Glomerular endothelial cell (primary cell): ENCODE results near the gene ZMAT5. TPM values are rescaled to one million over a fixed set of nuclear protein-coding genes. Genes with fewer than 3 reads are reported as not detected.

Experiments used
- DNase-seq: peaks from one replicate; pipeline ENCODE4 v3.0.0-alpha.2; 2011; ENCODE audit warnings: low read depth, low spot score; ENCODE audit errors: extremely low read depth
- total RNA-seq: library from RNA; depleted of rRNA; stranded (reverse); fragments of >200 nt; gene quantifications from 2 replicates; pipeline ENCODE4 v1.2.3, GENCODE V29; 2015

The ZMAT5 gene
- total RNA-seq, 1 donor from 2014 or later: 31.7 TPM

DNA sequence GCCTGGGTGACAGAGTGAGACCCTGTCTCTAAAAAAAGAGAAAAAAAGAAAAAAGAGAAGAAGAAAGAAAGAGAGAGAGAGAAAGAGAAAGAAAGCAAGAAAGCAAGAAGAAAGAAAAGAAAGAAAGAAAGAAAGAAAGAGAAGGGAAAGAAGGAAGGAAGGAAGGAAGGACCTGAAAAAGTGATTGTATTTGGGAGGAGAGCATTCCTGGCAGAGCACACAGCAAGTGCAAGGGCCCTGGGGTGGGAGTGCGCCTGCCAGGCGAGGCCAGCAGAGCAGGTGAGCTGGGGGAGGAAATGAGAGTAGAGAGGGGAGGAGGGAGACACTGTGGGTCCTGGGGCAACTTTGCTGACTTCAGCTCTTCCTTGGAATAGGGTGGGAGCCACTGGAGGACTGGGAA is 54.7 kb downstream of the ZMAT5 start:
- DNase-seq: no peak

DNA sequence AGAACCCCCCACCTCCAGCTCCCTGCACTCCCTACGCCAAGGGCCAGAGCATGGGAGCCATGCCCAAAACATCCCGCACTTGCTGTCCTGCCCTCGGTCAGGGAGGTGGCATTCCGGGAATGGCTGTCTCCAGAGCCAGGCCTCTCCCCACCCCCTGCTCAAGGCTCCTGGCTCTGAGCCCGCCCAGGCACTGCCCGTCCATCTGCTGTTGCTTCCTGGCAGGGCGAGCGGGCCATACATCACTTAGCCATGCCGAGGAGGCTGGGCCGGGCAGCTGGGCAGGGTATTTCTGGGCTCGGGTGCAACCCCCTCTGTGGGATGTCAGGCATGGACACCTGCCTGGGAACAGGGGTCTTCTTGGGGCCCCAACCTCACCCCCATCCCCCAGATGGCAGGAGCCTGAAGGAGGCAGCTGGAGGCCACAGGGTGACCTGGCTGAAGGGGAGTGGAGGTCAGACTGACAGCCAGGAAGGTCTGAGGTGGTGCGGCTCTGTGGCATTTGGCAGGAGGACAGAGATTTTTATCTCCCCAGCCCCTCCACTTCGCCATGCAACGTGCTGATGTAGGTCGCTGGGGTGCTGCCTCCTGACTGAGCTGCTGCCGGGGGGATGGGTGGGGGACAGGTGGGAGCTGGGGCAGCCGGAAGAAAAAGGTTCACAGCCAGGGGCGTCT is 55.7 kb downstream of the ZMAT5 start:
- DNase-seq: no peak

DNA sequence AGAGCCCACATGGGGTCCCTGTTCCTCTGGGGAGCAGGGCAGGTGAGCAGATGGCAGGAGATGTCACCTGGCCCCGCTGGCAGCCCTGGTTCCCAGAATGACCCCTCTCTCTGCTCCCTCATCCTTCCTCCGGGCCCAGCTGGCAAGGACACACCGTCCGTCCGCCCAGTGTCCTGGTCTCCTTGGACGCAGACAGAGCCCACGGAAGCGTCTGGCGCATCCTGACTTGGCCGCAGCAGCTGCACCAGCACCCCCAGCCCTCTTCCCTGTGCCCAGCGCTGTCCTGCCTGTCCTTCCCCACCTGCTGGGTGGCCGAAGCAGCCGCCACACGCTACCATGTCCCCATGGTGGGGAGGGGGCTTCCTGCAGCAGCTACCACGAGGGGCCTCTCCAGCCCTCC is 56.6 kb downstream of the ZMAT5 start:
- DNase-seq: no peak

DNA sequence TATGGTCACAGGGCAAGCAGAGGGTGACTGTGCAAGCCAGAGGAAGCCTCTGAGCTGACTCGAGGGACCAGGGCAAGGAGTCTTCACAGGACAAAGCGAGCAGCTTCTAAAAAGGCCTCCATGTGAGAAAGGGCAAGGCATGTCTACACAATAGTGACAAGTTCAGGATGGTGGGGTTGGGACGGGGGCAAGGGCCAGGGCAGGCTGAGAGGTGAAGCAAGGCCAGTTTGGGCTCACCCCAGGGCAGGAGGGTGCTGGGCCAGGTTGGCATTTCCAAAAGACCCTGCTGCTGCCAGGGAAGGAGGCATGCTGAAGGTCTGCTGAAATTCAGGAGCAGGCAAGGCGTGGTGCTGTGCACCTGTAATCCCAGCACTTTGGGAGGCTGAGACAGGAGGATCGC is 59.3 kb downstream of the ZMAT5 start:
- DNase-seq: no peak

DNA sequence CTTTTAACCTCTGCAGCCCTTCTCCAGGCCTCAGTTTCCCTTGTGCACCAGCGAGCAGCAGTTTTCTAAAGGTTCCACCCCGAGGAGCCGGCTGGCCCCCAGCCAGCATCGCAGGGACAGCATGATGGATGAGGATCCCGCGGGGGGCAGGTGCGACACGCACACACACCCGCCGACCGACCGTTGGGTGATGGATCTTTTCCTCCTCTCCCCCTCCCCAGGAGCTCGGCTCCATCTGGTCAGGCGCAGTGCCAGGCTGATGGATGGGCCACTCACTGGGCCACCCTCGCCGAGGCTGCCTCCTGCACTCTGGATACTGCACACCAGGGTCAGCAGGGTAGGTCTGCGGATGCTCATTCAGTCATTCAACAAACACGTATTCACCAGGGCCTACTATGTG is 59.8 kb downstream of the ZMAT5 start:
- no peak for DNase-seq

DNA sequence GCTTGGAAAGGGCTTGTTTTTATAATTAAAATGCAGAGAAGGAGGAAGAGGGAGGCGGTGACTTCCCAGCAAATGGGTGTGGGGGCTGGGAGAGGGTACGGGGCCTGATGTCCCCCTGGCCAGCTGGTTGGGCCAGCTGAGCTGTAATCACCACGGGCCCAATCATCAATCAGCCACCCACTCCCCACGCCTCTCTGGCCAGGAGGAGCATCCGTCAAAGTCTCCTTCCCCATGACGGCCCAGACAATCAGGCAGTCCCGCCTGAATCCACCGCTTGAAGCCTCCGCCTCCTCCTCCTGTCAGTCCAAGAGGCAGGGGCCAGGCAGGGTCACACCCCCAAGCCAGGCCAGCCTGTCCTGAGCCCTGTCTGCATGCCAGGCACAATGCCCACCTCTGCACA is 60.3 kb downstream of the ZMAT5 start:
- DNase-seq: no peak

DNA sequence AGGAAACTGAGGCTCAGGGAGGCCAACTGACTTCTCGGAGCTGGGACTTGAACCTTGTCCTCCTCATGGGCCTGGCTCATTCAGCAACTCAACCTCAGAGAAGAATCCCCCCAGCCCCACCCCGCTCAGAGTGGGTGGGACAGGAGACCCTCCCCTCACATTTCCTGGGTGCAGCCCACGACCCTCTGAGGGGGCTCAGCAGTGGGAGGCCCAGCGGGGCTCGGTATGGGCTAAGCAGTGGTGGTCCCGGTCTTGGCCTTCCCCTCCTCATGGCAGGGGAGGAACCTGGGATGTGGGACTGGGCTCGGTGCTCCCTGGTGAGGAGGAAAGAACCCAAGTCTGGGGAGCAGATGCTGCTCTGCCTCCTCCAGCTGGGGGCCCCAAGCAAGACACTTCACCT is 61.2 kb downstream of the ZMAT5 start:
- no peak for DNase-seq

DNA sequence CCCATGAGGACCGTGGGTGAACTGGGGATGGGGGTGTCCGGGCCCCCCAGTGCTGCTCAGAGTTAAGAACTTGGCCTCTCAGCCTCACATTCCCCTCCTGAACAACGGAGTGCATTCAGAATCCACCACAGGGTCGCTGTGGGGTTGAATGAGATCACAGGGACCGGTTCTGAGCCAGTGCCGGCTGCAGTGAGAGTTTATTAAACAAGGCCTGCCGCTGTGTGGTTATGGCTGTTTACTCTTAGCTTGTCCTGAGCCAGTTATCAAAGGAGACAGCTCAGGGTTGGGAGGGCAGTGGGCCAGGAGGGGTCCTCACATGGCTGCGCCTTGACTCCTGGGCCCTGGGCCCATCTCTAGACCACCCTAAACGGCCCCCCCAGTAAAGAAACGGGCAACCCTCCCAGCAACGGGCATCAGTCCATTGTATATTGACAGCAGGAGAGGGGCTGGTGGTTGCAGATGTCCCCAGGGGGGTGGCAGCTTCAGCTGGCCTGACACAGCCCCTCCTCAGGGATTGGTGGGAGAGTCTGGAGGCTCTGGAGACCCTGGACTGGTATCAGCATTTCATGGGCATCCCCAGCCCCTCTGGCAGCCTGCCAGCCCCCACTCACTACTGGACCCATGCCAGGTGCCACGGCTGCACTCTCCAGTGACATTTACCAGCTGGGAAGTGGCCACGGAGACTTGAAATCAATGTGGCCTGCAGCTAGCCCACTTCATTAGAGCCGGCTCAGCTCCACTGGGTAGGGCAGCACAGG is 62.1 kb downstream of the ZMAT5 start:
- DNase-seq: no peak

DNA sequence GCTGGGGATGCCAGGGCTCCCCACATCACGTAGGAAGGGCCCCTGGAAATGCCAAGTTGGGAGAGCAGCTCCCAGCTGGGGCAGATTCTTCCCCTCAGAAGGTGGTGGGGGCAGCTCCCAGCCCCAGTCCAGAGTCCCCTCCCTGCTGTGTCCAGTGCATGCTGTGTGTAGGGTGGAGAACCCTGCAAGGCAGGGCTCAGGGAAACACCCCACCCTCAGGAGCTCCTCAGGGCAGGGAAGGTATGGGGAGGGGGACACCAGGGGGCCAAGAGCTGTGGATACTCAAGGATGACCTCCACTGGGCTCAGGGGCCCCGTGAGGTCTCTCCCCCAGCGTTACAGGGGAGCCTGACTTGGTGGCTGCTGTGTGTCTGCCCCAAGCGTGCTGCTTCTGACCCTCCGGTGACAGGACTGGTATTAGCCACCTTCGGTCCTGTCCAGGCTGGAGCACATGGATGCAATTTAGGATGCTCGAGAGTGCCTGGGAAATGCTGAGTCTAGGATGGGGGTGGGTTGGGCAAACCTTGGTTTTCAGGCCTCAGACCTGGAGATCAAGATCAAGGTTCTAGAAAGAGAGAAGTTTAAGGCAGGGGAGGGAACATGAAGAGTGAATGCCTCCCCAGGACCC is 63.1 kb downstream of the ZMAT5 start:
- no peak for DNase-seq

DNA sequence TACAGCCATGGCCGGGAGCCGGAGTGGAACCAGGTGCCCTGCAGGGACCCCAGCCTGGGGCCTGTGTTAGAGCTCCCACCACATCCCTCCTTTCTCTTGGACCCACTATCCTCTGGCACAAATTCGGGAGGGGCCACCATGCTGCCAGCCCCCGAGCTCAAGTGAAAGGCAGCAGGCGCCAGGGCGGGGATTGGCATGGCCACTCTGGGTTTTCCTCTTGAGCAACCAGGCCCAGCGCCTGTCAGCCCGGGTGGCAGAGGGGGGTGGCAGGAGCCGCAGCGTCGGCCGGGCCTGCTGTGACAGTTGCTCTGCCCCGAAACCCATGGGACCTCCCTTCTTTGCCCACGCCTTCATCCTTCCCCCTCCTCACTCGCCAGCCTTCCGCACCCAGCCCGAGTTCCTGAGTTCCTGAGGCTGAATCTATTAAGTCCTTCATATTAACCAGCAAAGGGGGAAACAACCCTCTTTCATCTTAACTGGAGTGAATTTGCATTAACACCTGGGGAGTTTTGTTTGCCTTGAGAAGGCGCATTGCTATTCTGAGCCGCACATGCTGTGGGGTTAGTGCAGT is 63.8 kb downstream of the ZMAT5 start:
- DNase-seq: no peak

DNA sequence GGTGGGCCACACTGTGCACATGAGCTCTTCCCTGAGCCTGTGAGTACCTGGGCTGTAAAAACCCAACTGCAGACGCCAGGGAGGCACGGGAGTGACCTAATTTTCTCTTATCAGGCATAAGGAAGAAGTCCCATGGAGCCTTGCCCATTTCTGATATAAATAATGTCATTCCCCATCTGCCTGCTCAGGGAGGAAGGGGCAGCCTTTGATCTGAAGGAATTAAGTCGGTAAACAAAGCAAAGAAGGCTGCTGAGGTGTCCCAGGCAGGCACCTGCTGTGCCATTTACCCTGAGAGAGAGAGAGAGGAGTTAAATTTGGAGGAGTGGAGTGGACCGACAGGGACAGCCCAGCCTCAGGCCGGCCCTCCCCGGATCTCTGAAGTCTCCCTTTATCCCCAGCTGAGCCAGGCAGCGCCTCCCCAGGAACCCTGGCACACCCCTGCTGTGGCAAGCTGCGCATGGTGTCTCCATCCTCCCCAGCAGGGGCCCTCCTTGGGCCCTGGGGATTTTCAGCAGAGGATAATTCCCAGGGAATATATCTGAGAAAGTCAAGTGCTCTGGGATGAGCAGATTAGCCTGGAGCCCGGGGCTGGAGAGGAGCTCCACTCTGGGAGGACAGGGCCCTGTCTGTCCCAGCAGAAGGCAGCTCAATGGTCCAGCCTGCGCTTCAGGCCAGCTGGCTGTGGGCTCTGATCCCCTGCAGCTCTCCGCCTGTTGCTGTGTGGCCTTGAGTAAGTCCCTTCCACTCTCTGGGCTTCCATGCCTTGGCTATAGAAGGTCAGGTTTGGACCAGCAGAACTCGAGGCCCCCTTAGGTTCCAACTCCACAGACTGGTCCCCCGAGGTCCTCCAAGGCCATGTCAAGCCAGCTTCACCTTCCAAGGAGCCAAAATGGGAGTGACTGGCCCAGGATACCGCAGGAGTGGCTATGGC is 64.5 kb downstream of the ZMAT5 start:
- no peak for DNase-seq

DNA sequence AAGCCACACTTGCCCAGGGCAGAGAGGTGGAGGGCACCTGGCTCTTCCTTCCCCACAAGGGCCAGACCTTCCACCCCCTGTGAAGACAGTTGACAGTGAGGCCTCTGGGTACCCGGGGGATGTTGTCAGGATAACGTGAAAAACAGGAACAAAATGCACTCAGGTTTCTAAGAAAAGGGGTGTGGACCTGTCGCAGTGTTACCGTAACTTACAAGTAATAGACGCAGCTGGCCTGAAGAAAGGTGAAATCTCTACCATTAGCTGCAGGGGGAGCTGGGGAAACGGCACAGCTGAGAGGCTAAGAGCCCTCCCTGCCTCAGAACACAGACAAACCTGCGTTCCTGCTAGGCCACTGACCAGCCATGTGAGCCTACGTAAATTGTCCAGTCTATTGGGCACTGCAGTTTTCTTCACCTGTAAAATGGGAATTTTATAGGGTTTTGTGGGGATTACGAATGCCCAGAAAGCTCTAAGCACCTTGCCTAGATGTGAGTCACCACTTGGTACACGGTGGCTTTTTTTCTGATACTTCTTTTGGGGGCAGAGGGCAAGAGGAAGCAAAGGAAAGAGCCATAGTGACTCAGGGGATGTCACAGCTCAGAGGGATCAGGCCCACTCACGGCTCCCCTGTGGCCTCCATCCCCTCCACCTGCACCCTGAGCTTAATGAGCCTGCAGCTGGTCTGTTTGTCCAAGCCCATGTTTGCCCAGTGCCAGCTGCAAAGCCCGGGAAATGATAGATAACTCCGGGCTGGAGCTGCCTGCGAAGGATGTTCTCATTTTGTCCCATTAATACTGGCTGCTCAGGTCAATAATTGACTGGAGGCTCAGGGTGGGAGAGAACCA is 65.4 kb downstream of the ZMAT5 start:
- DNase-seq: no peak

DNA sequence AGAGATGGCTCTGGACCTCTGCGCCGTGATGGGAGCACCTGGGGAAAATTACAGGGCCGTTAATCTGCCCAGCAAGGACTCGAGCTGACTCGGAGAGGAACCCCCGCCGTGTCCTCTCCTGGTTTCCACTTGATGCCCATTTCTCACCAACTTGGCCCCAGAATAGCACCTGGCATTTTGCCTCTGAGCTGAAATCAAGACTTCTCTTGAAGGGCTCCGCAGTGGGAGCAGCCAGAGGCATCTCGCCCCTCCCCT is 66.0 kb downstream of the ZMAT5 start:
- no peak for DNase-seq

DNA sequence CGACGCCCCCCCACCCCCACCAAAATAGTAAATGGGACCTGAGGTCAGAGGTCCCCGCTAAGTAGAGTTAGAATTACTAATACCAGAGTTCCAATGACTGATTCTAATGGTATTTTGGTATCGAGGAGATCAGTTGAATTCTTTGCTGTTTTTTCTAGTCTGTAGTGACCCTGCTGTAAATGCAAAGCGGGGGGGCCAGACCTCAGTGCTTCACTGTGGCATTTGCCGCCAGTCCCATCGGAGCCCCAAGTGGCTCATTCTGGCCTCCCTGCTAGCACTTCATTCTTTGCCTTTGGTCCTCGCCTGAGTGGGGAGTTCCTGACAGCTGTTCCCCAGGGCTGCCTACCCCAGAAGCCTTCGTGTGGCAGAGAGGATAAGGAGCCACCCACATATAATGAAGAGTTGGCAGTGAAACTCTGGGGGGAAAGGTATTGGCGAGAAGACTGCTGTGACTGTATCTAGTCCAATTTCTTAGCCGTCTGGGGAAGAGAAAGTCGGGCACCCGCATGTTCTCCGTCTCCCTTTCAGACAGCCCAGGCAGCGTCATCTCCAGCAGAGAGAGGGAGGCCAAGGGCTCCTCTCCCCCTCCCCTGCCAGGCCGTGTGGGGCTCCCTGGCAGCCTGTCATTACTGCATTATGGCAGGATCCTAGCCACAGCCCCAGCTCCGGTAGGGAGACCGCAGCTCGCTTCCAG is 66.5 kb downstream of the ZMAT5 start:
- no peak for DNase-seq

DNA sequence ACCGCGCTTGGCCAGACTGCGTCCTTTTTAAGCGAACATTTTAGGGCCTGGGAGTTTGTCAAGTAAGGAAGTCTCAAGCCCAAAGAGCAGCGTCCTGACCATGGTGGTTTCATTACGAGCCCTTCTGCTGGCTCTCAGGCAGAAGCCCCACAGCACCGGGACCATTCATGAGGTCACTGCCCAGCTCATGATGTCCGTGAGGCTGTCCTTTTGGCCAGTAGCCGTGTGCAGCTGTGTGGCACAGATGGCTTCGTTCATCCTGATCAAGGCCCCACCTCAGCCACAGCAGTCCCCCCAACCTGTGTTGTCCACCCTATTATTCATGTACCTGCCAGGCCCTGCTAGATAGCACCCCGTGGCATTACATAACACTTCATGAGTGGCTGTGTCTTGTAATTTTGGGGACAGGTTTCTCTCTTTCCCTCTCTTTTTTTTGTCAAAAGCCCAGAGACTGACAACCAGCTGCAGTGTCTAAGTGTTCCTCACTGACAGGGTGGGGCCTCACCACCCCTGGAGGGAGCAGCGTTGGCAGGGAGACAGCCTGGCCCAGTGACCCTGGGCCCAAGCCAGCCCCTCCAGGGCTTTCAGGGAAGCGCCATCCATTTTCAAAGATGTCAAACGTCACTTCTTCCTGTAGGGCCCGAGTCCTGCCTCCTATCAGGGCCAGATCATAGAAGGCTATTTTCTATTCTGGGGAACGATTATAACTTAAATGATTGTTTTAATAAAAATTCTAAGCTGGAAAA is 68.8 kb downstream of the ZMAT5 start:
- no peak for DNase-seq

DNA sequence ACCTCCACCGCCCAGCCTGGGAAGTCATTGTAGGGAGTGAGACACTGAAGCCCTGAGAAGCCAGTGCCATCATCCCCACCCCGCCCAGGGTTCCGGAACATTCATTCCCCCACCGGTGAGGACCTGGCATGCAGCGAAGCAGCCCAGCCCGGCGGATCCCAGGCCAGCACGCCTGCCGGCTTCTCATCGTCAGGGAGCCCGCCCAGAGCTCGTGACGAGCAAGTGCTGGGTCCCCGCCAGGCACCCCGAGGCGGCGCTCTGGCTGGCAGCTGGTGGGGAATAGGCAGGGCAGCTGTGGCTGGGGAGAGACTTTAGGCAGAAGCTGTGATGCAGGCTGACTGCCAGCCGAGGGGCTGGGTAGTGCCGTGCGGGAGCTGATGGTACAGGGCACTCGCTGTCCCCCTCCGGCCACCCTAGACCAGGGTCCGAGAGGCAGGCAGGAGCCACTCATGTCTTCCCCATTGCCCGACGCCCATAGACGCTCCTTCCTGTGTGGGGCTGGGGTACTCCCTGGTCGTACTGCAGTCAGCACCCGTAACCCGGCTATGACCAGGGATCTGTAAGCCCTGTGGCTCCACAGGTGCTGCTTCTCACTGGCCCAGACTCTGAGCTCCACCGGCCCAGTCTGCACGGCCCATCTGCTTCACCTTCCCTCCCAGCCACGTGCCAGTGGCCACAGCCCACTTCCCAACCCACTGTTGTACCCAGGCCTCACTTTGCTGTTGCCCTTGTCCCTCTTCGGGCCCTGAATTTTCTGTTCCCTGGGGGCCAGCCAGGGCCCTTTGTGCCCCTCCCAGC is 71.5 kb downstream of the ZMAT5 start:
- no peak for DNase-seq

DNA sequence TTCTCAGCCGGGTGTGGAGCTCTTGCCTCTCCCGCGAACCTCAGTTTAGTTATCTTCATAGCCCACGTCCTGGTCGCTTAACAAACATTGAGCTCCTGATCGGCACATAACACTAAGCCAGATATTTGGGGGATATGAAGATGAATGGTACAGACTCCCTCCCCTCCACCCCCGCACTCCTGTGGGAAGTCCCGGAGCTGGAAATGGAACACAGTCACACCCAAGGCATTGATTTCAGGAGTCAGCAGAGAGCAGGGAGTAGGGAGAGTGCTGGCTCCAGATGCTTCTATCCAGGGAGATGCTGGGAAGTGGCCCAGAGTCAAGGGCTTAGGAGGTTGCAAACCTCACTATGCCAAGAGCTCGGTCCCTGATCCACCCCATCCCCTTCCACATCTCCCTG is 73.1 kb downstream of the ZMAT5 start:
- DNase-seq: no peak

DNA sequence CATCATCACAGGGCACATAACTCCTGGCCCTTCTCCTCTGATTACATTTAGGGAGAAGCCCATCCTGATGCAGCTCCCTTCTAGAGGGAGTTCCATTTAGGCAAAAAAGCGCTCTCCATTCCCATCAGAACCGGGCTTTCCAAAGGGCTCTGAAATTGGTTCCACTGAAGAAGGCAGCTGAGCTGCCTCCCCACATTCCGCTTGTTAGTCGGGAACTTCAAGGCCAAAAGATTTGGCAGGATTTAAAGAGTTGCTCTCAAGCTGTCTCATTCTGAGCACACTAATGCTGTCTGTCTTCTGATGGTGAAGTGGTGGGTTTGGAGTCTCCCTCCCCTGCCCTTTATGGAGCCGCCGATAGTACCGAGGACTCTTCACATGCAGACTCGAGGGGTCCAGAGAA is 73.6 kb downstream of the ZMAT5 start:
- no peak for DNase-seq
